ENCODE results near the gene SERAC1.
"Not testable (repeated sequence)": the region's sequence is repeated elsewhere in the genome, so short reads cannot be mapped to it uniquely, and the experiment has no call there.

The SERAC1 gene

DNA sequence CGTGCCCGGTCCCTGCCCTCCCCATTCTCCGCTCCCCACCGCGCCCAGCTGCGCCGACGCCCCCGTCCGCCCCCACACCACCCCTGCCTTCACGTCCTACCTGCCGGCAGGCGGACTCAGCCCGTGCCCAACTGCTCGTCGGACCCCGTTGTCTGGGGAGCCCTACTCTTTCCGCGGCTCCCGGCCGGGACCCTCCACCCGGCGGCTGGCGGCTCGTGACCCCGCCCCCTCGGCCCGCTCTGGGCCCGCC lies at the start of gene SERAC1:
Gene SERAC1, minus strand, starts transcription at position 223 of the 250 bp plus-strand sequence. CDS start 9,899 bp downstream, outside the sequence.
- DNase-seq (ENCODE audit: low read depth, low spot score): no peak

DNA sequence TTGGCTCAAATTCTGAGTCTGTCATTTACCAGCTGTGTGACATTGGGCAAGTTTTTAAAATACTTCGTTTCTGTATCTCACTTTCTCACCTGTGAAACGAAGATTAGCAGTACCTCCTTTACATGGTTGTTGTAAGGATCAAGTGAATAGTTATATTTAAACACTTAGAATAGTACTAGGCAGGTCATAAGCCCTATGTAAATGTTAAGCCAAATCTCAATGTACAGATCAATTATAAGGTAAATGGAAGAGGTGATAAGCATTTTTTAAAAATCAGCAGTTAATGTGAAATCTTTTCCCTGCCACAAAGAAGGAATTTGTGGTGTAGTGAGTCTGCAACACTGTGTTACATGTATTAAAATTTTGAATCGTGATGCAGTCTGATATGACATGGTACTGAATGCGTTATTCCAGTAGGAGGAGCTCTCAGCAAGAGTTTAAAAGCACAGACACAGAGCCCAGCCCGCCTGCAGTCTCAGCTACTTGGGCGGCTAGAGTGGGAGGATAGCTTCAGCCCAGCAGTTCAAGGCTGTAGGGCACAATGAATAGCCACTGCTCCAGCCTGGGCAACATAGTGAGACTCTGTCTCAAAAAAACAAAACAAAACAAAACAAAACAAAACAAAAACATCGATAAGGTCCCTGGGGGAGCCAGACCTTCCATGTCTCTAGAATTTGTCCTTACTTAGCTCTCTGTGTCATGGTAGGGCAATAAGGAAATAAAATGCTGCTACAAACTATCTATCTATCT lies 46.0 kb upstream of the SERAC1 start:
- peak; percentile 57 for DNase-seq (ENCODE audit: low read depth, low spot score)

DNA sequence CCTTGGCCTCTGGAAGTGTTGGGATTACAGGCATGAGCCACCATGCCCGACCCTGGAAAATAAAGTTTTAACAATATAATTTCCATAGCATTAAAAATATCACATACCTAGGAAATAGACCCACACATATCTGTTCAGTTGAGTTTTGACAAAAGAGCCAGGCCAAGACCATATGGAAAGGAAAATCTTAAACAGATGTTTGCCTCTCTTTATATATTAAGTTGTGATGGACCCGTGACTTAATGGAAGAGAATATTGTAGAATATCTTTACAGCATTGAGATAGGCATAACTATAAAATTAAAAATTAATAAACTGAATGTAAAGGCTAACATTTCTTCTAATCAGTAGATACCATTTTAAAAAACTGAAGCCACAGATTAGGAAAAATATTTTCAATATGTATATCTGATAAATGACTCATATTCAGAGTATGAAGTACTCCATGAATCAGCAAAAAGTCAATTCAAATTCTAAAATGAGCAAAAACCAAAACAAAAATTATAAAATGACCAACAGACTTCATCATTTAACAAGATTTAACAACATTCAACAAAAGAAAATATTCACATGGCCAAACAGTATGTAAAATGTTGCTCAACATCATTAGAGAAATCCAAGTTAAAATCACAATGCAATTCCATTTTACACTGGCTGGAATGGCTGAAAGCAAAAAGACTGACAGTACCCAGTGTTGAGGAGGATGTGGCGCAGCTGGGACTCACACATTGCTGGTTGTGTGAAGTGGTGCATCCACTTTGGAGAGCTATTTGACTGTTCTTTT lies 43.4 kb upstream of the SERAC1 start:
- DNase-seq (ENCODE audit: low read depth, low spot score): no peak

DNA sequence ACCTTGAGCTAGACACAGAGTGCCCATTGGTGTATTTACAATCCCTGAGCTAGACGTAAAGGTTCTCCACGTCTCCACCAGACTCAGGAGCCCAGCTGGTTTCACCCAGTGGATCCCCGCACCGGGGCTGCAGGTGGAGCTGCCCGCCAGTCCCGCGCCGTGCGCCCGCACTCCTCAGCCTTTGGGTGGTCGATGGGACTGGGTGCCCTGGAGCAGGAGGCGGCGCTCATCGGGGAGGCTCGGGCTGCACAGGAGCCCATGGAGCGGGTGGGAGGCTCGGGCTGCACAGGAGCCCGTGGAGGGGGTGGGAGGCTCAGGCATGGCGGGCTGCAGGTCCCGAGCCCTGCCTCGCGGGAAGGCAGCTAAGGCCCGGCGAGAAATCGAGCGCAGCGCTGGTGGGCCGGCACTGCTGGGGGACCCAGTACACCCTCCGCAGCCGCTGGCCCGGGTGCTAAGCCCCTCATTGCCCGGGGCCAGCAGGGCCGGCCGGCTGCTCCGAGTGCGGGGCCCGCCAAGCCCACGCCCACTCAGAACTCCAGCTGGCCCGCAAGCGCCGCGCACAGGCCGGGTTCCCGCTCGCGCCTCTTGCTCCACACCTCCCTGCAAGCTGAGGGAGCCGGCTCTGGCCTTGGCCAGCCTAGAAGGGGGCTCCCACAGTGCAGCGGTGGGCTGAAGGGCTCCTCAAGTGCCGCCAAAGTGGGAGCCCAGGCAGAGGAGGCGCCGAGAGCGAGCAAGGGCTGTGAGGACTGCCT lies 41.7 kb upstream of the SERAC1 start:
- not testable (repeated sequence) for DNase-seq (ENCODE audit: low read depth, low spot score)

DNA sequence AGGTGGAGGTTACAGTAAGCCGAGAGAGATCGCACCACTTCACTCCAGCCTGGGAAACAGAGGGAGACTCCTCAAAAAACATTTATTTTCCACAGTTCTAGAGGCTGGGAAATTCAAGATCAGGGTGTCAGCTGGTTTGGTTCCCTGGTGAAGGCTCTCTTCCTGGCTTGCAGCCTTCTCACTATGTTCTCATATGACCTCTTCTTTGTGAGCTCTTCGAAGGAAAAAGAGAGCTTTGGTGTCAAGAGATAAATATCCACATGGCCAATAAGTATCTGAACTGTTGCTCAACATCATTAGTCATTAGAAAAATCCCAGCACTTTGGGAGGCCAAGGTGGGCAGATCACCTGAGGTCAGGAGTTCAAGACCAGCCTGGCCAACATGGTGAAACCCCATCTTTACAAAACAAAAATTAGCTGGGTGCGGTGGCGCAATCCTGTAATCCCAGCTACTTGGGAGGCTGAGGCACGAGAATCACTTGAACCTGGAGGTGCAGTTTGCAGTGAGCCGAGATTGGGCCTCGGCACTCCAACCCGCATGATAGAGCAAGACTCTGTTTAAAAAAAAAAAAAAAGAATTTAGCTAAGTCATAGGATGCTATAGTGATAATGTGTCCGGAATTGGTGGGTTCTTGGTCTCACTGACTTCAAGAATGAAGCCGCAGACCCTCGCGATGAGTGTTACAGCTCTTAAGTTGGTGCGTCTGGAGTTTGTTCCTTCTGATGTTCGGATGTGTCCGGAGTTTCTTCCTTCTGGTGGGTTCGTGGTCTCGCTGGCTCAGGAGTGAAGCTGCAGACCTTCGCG lies 40.4 kb upstream of the SERAC1 start:
- DNase-seq (ENCODE audit: low read depth, low spot score): not testable (repeated sequence)

DNA sequence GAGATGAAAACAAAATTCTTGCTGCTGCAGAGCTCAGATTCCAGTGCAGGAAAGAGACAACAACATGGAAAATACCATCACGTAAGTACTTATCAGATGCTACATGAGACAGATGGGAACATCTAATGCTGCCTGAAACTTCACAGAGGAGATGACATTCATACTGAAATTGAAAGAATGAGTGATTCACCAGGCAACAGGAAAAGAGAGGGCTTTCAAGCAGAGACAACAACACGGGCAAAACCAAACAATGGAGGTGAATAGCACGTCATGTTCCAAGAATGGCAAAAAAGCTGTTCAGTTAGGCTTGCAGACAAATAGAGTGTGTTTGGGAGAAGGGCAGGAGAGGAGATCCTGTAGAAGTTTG lies 39.3 kb upstream of the SERAC1 start:
- DNase-seq (ENCODE audit: low read depth, low spot score): no peak

DNA sequence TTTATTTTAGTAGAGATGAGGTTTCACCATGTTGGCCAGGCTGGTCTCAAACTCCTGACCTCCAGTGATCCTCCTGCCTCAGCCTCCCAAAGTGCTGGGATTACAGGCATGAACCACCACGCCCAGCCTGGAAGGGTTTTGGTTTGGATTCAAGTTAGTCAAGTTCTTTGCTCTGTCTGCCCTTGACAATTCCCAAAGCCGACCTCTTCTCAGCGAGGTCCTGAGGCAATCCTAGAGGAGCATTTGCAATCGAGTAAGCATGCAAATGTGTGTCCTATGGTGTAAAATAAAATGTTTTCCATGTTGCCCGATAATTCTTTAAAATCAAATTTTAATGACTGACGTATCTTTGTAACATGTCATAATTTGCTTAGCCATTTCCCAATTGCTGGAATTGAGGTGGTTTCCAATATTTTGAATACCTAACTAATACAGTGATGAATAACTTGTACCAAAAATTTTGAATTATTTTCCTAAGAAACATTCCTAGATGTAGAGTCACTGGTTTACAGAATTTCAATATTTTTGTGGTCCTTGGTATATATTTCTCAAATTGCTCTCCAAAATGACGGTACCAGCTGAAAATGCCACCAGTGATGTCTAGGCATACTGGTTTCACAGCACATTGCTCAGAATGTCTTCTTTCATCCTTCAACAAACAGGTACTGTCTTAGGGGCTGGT lies 38.8 kb upstream of the SERAC1 start:
- DNase-seq (ENCODE audit: low read depth, low spot score): no peak

DNA sequence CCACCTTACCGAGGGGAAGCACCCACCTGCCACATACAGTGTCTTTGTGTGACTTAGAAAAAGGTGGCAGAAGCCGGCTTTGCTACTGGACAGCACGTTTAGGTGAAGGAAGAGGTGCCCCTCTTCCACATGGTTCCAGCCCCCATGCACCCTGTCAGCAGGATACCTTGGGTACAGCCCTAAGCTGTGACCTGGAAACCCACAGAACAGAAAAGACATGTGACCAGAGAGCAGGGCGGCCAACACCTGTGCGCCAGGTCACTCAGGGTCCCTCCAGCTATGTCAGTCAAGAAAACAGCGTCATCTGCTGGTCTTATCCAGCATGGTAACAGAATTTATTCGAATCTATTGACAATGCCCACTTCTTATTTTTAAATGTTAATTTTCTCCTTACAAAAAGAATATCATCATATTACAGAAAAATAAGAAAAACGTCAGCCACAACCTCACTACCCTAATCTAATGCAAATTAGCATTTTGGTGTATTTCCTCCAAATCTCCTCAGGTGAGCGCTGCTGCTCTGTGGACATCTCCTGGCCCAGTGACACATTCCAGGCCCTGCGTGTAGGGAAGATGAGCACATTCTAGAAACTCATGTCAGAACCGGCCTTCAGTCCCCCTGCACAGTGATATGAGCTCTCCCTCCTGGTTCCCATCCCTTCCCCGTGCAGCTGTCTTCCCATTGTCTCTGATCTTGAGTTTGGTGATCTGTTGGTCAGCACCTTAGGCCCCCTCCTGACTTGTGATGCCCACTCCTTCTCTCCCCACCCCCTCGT lies 37.3 kb upstream of the SERAC1 start:
- no peak for DNase-seq (ENCODE audit: low read depth, low spot score)

DNA sequence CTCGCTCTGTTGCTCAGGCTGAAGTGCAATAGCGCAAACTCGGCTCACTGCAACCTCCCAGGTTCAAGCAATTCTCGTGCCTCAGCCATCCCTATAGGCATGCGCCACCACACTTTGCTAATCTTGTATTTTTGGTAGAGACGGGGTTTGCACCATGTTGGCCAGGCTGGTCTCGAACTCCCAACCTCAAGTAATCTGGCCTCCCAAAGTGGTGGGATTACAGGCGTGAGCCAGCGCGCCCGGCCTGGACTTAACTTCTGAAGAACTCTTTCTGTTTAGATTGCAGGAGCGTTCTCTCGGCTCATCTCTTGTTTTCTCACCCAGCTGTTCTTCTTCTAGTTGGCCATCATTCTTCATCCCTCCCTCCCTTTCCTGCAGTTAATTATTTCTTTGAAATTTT lies 30.4 kb upstream of the SERAC1 start:
- DNase-seq (ENCODE audit: low read depth, low spot score): no peak

DNA sequence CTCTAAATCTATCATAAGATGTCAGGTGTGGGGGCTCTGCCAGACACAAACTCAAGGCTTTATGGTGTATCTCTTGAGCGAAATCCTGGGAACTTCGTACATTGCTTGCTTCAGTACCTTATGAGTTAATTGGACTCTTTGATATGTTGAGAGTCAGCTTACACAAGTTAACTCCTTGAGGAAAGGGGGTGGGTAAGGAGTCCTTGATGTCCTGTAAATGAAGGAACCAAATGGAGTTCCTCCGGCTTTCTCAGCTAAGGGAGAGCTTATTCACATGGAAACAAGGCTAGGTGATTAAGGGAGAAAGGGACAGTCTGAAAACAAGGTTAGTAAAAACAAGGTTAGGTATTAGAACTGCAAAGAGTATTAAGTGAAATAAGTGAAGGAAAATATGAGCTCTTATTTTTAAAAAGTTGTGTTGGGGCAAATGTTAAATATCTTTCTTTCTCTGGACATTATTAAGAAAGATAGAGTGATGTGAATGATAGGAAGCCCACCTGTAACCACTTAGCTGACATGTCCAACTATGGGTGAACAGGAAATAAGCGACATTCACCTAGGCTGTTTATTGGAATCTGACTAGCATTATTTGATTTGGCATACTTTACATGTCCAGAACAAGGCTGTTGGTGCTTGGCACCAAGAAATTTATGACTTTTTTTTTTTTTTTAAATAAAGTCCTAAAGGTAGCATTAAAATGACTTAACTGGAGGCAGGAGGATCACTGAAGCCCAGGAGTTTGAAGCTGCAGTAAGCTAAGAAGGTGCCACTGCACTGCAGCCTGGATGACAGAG lies 26.6 kb upstream of the SERAC1 start:
- DNase-seq (ENCODE audit: low read depth, low spot score): no peak

DNA sequence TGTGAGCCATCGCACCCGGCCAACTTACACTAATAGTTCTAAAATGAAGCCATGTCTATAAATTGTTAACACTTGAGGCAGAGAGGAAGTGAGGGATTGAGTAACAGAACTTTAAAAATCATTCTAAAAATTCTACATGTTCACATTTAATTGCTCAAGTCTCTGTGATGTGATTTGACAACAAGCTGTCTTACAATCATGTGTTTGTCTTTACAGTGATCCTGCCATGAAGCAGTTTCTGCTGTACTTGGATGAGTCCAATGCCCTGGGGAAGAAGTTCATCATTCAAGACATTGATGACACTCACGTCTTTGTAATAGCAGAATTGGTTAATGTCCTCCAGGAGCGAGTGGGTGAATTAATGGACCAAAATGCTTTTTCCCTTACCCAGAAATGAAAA lies 23.7 kb upstream of the SERAC1 start:
- DNase-seq (ENCODE audit: low read depth, low spot score): no peak

DNA sequence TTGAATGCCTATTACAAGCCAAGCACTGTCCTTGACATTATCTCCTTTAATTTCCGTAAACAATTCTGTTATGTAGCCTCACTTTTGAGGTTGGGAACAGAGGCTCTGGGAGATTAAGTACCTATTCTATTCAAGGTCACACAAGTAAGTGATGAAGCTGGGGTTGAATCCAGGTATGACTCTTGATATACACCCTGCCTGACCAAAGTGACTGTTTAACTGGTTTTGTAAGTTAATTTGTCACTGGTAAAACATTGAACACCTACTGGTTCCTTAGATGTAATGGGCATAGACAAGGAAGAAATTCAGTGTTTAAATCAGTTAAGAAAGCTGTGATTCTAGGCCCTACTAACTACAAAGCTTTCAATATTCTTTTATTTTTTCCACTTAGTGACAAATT lies 23.0 kb upstream of the SERAC1 start:
- DNase-seq (ENCODE audit: low read depth, low spot score): no peak

DNA sequence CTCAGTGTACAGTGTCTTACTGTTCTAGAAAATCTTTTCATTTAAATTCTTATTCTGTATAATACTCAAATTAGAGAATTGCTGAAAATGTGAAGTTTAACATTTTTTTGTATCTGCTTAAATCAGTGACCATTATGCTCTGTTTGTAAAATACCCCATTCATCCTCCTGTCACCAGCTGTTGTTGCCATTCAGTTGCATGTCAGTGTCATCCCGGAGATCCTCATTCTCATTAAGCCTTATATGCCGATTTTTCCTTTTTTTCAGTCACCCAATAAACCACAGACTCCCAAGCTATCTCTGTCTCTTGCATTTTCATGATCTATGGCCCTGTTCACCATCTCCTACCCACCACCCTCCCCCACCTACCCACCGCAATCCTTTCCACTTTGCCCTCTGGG lies 20.5 kb upstream of the SERAC1 start:
- no peak for DNase-seq (ENCODE audit: low read depth, low spot score)

DNA sequence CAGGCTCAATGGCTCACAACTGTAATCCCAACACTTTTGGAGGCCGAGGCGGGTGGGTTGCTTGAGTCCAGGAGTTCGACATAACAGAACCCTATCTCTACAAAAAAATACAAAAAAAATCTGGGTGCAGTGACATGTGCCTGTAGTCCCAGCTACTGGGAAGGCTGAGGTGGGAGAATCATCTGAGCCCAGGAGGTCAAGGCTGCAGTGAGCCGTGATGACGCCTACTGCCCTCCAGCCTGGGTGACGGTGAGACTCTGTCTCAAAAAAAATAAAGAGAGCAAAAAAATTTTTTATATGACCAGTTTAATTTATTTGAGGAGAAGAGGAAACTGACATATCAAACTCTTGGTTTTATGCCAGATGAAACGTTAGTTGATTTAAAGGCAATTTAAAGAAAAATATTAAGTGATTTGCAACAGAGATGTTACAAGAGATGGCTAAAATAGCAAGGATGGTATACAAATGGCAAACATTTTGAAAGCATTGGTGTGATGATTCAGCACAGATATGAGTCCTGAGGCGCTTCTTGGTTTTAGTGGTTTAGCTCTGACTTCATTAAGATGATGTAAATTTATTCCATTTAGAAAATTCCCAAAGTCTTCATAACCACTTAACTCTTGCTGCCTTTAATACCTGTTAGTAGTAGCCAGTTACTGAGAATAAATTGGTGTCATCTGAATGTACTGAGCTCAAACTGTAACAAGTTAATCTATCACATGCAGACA lies 17.8 kb upstream of the SERAC1 start:
- no peak for DNase-seq (ENCODE audit: low read depth, low spot score)

DNA sequence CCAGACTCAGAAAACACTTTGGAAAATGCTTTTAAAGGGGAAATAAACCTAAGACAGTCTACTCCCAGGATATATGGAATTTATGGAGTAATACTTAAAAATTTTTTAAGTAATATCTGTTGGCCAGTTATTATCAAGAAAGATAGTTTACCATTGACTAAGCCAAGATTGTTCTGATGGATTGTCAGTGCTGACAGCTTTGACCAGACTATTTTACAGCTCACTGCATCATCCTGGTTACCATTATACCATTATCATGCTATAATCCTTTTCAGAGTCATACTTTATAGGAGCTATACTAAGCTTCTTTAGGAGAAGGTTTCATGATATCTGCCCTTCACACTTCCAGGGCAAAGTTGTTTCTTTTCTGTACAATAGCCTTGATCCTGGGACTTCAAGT lies 16.5 kb upstream of the SERAC1 start:
- no peak for DNase-seq (ENCODE audit: low read depth, low spot score)

DNA sequence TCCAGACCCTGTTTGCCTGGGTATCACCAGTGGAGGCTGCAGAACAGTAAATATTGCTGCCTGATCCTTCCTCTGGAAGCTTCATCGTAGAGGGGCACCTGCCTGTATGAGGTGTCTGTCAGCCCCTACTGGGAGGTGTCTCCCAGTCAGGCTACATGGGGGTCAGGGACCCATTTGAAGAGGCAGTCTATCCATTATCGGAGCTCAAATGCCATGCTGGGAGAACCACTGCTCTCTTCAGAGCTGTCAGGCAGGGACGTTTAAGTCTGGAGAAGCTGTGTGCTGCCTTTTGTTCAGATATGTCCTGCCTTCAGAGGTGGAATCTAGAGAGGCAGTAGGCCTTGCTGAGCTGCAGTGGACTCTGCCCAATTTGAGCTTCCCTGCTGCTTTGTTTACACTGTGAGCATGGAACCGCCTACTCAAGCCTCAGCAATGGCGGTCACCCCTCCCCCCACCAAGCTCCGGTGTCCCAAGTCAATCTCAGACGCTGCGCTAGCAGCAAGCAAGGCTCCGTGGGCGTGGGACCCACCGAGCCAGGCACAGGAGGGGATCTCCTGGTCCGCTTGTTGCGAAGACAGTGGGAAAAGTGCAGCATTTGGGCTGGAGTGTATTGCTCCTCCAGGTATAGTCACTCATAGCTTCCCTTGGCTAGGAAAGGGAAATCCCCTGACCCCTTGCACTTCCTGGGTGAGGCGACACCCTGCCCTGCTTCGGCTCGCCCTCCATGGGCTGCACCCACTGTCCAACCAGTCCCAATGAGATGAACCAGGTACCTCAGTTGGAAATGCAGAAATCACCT lies 15.3 kb upstream of the SERAC1 start:
- DNase-seq (ENCODE audit: low read depth, low spot score): not testable (repeated sequence)

DNA sequence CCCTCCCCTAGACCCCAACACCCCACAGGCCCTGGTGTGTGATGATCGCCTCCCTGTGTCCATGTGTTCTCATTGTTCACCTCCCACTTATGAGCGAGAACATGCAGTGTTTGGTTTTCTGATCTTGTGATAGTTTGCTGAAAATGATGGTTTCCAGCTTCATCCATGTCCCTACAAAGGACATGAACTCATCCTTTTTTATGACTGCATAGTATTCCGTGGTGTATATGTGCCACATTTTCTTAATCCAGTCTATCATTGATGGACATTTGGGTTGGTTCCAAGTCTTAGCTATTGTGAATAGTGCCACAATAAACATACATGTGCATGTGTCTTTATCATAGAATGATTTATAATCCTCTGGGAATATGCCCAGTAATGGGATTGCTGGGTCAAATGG lies 9.7 kb upstream of the SERAC1 start:
- DNase-seq (ENCODE audit: low read depth, low spot score): not testable (repeated sequence)

DNA sequence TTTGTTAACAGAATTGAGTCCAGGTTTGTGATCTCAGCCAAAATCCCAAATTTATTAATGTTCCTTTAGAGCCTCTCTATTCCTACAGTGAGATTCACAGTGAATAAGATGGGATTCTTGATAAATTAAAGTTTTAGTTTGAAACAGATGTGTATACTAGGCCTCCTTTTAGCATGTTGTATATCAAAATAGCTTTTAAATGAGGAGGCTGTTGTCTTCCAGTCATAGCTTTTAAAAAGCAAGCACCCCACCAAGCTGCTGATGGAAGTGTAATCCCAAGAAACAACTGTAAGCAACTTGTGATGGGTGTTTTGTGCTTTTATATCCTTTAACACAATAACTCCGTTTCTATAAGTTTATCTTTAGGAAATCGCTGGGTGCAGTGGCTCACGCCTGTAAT lies 7.0 kb upstream of the SERAC1 start:
- DNase-seq (ENCODE audit: low read depth, low spot score): no peak
